Amniotic stem cell (primary cell): Measurements from ENCODE around the gene RIC8A.

Experiments
- DNase-seq: peaks from one replicate; lab custom pipeline; 2025; lab: John Stamatoyannopoulos, UW

The RIC8A gene

DNA sequence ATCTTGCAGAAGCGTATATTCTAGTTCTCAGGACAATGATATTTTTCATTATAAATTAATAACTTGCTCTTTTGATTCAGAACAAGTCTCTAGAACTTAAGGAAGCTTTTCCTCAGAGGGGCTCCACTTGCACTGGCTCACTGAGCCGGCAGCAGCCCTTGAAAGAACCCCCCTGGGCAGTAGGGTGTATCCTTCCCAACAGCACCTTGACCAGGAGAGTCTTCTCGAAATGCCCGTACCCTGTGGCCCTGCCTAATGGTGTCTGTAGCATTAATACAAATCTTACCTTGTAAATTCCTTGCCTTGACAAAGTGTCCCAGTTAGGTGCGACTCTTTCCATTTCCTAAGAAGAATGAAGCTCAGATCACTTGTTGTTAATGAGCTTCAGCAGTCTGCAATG lies 42.8 kb downstream of the RIC8A start:
- no peak for DNase-seq

DNA sequence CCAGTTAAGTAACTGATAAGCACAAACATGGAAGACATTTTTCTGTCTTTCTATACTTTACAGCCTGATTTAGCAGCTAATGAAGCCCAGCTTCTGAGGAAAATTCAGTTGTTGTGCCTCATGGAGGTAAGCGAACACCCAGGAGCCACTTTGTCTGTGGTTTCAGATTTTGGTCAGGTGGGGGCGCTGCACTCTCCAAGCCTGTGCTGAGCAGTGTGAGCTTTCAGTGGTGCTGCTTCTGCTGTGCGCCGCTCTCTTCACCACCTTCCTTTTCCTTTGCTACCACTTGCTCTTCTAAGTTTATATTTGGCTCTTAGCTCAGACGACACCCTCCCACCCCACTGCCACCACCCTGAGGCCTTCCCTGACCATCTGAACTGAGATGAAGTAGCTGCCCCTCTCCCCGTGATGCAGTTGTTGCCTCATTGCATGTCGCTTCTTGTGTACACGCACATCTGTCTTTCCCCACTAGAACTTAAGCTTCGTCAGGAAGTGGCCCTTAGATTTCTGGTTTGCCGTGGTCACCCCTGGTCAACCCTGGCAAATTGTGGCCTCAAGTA lies 43.3 kb downstream of the RIC8A start:
- no peak for DNase-seq

DNA sequence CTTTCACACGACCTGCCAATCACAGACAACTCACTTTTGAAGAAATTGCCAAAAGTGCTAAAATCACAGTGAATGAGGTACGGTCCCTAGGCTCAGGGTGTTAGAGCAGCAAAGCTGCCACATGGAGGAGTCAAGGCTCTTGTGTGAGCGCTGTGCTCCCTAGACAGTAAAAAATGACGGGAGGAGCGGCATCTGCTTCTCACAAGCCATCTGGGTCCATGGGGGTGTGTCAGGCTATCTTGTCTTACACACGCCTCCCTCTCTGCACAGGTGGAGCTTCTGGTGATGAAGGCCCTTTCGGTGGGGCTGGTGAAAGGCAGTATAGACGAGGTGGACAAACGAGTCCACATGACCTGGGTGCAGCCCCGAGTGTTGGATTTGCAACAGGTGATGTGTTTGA lies 44.0 kb downstream of the RIC8A start:
- DNase-seq = no peak

DNA sequence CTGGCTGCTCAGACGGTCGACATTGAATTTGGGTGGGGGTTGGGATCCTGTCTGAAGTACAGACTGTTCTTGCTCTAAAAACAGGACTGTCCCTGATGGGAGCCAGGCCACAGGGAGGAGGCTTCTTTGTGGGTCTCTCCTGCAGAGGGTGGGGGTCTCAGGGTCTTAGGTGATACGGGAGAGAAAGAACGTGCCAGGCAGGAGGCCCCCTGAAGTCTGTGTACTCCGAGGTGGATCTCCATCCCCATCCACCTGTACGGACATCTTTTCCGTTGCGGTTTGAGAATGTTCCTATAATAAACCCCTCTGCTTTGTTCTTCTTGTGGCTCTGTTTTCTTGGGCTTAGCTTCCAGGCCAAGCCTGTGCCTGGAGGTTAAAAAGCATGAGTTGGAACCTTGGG lies 45.2 kb downstream of the RIC8A start:
- no peak for DNase-seq

DNA sequence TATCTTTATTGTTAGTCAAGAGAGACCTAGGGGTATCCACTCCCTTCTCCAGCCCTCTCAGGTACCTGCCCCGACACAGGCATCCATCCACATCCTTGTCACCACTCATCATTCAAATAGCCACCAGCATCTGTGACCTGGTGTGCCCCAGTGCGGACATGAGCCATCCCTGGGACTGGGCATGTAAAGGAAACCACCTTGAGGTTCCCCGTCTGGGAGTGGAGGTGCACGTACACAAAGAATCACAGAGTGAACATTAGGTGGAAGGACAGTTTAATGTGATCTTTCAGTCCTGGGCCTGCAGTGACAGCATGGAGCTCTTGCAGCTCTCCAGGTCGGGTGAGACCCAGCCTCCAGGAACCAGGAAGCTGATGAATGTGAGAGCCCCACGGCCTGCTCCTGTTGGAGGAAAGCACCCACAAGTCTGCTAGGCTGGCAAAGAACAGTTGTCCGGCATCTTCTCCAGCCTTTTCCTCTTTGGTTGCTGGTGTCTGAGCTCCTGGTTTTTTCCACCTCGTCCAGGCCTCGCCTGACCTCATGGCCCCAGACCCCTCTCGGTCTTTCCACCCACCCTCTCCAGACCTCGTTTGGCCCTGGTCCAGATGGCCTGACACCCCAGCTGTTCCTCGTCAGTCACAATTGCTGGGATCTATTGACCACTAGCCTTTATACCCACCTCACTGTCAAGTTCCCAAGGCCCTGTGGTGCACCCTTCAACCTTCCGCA lies 45.8 kb downstream of the RIC8A start:
- no peak for DNase-seq

DNA sequence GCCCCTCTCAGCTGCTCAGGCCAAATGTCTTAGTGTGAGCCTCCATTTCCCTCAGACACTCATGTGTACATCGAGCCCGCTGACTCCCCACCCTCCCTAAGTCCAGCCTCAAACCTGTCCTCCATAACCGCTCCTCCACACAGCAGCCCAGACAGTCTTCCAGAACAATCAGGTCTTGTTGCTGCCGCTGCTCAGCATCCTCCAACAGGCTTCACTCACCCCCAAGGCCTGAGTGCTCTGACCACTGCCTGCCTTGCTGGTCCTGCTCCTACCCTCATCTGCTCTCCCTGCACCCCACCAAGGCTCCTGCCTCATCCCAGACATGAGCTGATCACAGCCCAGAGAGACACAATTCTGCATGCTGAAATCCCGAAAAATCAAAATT lies 46.4 kb downstream of the RIC8A start:
- no peak for DNase-seq

DNA sequence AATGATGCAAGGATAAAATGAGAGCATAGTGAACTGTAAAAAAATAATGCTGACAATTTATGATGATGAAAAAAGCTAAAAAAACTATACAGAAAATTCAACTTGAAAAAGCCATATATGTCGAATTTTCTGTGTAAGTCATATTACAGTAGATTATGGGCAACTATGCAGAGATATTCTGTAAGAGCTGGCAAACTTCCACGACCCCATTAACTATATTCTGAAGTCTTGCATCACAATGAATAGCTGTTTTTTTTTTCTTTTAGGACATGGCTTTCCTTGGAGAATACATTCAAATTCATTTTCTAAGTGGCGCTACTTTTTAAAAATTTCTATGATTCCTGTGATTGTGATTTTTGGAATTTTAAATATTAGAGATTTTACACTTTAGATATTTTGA lies 47.7 kb downstream of the RIC8A start:
- DNase-seq = no peak

DNA sequence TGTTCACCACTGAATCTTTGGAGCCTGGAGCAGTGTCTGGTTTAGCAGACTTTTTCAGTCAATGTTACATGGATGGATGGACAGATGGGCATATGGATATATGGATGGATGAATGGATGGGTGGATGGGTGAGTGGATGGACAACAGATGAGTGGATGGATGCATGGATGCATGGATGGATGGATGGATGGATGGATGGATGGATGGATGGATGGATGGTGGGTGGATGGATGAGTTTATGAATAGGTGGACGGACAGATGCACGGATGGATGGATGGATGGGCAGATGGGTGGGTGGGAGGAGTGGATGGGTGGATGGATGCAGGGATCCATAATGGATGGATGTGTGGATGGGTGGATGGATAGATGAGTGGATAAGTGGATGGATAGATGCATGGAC lies 48.3 kb downstream of the RIC8A start:
- no peak for DNase-seq

DNA sequence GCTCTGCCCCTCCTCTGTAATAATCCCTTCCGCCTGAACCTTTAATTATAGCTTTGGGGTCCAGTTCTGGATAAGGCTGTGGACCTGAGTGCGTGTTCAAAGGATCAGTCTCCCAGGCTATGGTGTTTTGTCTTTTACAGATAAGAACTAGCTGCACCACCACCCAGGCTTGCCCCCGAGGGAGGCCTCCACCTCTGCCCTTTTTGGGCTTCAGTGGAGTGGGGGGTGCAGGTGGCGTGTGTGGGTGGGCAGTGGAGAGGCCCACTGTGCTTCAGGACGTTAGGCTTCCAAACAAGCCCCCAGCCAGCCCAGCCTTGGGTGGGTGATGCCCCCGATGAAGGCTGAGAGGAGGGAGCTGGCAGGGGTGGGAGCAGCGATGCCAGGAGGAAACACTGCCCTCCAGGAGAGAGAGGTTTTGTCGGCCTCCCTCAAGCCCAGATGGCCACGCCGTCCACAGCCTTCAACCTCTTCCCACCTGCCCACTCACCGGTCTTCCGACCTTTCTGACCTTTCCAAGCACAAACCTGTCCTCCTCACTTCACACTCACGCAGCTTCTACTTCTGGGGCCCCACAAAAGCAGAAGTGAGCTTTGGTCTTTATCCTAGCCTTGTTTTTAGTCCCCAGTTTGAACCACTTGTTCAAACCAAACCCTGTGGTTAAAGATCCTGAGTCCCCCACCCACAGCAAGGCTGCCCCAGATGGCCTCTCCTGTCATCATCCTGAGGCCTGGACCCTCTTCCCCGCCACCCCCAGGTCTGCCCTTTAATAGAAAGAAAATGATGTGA lies 49.6 kb downstream of the RIC8A start:
- DNase-seq = no peak

DNA sequence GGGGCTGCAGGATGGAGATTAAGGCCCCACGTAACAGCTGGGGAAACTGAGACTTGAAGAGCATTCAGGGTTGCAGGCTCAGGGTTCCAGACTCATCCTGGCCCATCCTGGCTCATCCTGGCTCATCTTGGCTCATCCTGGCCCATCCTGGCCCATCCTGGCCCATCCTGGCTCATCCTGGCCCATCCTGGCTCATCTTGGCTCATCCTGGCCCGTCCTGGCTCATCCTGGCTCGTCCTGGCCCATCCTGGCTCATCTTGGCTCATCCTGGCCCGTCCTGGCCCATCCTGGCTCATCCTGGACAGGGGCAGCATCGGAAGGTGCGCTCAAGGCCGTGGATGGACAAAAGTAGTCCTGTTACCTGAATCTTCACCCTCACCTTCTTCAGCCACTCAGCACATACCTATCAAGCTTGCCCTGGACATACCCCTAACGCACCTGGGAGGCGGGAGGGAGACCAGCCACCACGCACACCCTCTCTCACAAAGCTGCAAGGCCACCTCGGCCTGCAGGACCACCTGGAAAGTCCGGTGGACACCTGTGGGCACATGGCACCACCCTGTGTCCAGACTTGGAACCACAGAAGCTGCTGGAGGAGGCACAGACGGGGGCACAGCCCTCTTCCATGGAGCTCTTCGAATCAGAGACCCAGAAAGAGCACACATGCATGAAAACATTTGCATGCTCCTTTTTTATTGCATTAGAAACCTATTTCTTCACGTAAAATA lies 50.4 kb downstream of the RIC8A start:
- DNase-seq = no peak

DNA sequence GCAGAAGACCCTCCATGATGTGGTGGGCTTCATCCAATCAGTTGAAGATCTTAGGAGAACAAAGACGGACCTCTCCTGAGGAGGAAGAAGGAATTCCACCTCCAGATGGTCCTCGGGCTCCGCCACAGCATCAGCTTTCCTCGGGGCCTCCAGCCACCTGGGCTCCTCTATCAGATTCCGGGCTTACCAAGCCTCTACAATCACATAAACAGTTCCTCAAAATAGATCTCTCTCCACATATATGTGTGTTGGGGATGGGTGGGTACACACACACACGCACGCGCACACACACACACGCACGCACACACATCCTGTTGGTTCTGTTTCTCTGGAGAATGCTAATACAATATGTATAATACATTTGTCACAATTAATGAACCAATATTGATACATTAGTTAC lies 51.9 kb downstream of the RIC8A start:
- no peak for DNase-seq

DNA sequence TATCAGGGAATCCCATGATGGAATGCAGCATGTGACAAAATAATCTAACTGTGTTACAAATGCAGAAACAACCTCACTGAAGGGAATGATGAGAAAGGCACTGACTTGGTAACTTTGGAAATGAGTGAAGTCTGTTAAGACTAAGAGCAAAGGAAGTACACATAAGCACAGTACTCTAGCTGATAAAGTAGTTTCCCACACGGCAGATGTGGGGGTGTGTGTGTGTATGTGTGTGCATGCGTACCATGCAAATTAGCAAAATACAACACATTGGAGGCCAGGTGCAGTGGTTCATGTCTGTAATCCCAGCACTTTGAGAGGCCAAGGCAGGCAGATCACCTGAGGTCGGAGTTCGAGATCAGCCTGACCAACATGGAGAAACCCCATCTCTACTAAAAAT lies 54.1 kb downstream of the RIC8A start:
- DNase-seq = no peak
